ENCODE measurements around the gene DESI1.
"Not testable (repeated sequence)": the region's sequence is repeated elsewhere in the genome, so short reads cannot be mapped to it uniquely, and the experiment has no call there.

Gene DESI1

GRCh38 chr22:41620589-41621098, at the start of gene DESI1:
Gene DESI1, minus strand, starts transcription at chr22:41621043. Its CDS starts 204 bp downstream, at chr22:41620839.
- DNase-seq (ENCODE audit: low read depth): no peak

- DNase-seq (ENCODE audit: low read depth): no peak
Measured at GRCh38 chr22:41668971-41669911, 48.4 kb upstream of the DESI1 start.

GRCh38 chr22:41664951-41665350, 44.1 kb upstream of the DESI1 start:
- no peak for DNase-seq (ENCODE audit: low read depth)

- DNase-seq (ENCODE audit: low read depth): no peak
Measured at GRCh38 chr22:41664490-41664889, 43.6 kb upstream of the DESI1 start.

GRCh38 chr22:41663594-41663993, 42.8 kb upstream of the DESI1 start:
- not testable (repeated sequence) for DNase-seq (ENCODE audit: low read depth)

GRCh38 chr22:41661713-41662112, 40.9 kb upstream of the DESI1 start:
- DNase-seq (ENCODE audit: low read depth): no peak

- DNase-seq (ENCODE audit: low read depth): no peak
Measured at GRCh38 chr22:41661088-41661487, 40.2 kb upstream of the DESI1 start.

- no peak for DNase-seq (ENCODE audit: low read depth)
Measured at GRCh38 chr22:41660416-41660815, 39.6 kb upstream of the DESI1 start.

GRCh38 chr22:41659941-41660340, 39.1 kb upstream of the DESI1 start:
- no peak for DNase-seq (ENCODE audit: low read depth)

- no peak for DNase-seq (ENCODE audit: low read depth)
Measured at GRCh38 chr22:41658869-41659268, 38.0 kb upstream of the DESI1 start.

- DNase-seq (ENCODE audit: low read depth): no peak
Measured at GRCh38 chr22:41657709-41658108, 36.9 kb upstream of the DESI1 start.

- DNase-seq (ENCODE audit: low read depth): no peak
Measured at GRCh38 chr22:41656556-41656955, 35.7 kb upstream of the DESI1 start.

- no peak for DNase-seq (ENCODE audit: low read depth)
Measured at GRCh38 chr22:41654322-41654721, 33.5 kb upstream of the DESI1 start.

- no peak for DNase-seq (ENCODE audit: low read depth)
Measured at GRCh38 chr22:41650821-41651220, 30.0 kb upstream of the DESI1 start.

GRCh38 chr22:41650229-41650628, 29.4 kb upstream of the DESI1 start:
- DNase-seq (ENCODE audit: low read depth): no peak

GRCh38 chr22:41648432-41648831, 27.6 kb upstream of the DESI1 start:
- no peak for DNase-seq (ENCODE audit: low read depth)

- no peak for DNase-seq (ENCODE audit: low read depth)
Measured at GRCh38 chr22:41647771-41648170, 26.9 kb upstream of the DESI1 start.

- no peak for DNase-seq (ENCODE audit: low read depth)
Measured at GRCh38 chr22:41642331-41643110, 21.7 kb upstream of the DESI1 start.

- no peak for DNase-seq (ENCODE audit: low read depth)
Measured at GRCh38 chr22:41641854-41642253, 21.0 kb upstream of the DESI1 start.

- no peak for DNase-seq (ENCODE audit: low read depth)
Measured at GRCh38 chr22:41638748-41639147, 17.9 kb upstream of the DESI1 start.

- DNase-seq (ENCODE audit: low read depth): no peak
Measured at GRCh38 chr22:41638124-41638523, 17.3 kb upstream of the DESI1 start.

GRCh38 chr22:41637623-41638022, 16.8 kb upstream of the DESI1 start:
- DNase-seq (ENCODE audit: low read depth): not testable (repeated sequence)

- DNase-seq (ENCODE audit: low read depth): no peak
Measured at GRCh38 chr22:41636467-41636866, 15.6 kb upstream of the DESI1 start.

All from stimulated activated CD8-positive, alpha-beta memory T cell treated with anti-CD3 and anti-CD28 coated beads, Interleukin-12 subunit alpha, Interleukin-12 subunit beta, amount 100 ng/mL, for 4 hours (primary cell).